Fibroblast of lung (primary cell): ENCODE measurements around the gene TEDC1.

ENCODE experiments used
- CTCF ChIP-seq, 2 donors: IDR thresholded peaks in 1 of 2; conservative IDR thresholded peaks in 1 of 2; 1 replicate in 1 of 2; 2 replicates in 1 of 2; pipeline ENCODE4 v1.5.1; 2011 to 2012; ENCODE audit warnings: low read length in 2 of 2, control low read depth in 1 of 2, inconsistent platforms in 1 of 2, low read depth in 1 of 2, mild to moderate bottlenecking in 1 of 2
- EZH2 ChIP-seq: IDR thresholded peaks from 2 replicates; pipeline ENCODE4 v1.5.1; 2012; ENCODE audit warnings: low read length, control low read depth, mild to moderate bottlenecking; ENCODE audit errors: missing control alignments

DNA sequence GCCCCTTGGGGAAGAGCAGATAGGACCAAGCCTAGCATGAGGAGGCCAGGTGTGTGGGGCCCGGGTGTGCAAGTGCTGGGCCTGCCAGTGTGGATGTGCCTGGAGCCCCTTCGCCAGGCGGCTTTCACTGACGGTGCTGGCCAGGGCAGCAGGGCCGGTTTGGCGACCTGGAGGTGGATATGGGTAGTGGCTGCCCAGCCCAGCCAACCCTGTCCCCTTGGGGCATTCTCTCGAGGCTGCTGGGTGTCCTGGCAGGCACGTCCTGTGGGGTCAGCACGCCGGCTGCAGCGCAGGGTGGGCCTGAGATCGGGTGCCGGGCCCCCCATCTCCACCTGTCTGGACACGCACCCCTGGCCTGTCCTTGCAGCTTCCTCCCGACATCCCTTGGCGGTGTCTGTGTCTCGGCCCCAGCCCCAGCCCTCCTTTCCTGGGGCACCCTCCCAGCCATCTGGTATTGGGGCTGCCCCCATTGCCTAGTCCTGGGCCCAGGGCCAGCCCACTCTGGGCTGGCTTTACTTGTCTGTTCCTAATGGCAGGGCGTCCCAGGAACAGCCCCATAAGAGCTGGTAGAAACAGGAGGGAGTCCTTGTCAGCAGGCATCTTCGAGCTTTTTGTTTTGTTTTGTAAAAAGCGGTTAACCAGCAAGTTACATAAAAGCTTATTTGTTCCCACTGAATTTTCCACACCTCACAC lies 23.7 kb upstream of the TEDC1 start:
- TF ChIP-seq CTCF (conservative IDR thresholded peaks at IDR 0.05 in 1 of 2, IDR thresholded peaks at IDR 0.05 in 1 of 2; ENCODE audit: low read depth in 1 of 2, low read length in 2 of 2), result no peak
- no peak for TF ChIP-seq EZH2
